ENCODE results near the gene LIMS2.

Gene LIMS2

GRCh38 chr2:127673291-127674069 lies 1.9 kb downstream of the LIMS2 start:
- DNase-seq, result no peak

GRCh38 chr2:127672341-127673224 lies 2.7 kb downstream of the LIMS2 start:
- DNase-seq, result no peak

- no peak for DNase-seq
Measured at GRCh38 chr2:127671557-127672302, 3.6 kb downstream of the LIMS2 start.

GRCh38 chr2:127670957-127671290 lies 4.4 kb downstream of the LIMS2 start:
- DNase-seq, result no peak

- DNase-seq, result no peak
Measured at GRCh38 chr2:127670055-127670956, 5.0 kb downstream of the LIMS2 start.

GRCh38 chr2:127669056-127669455 lies 6.3 kb downstream of the LIMS2 start:
- DNase-seq, result no peak

- no peak for DNase-seq
Measured at GRCh38 chr2:127665267-127665893, 9.9 kb downstream of the LIMS2 start.

- DNase-seq, result no peak
Measured at GRCh38 chr2:127664895-127665225, 10.5 kb downstream of the LIMS2 start.

GRCh38 chr2:127664065-127664894 lies 11.1 kb downstream of the LIMS2 start:
- DNase-seq, result no peak

- no peak for DNase-seq
Measured at GRCh38 chr2:127663566-127664064, 11.7 kb downstream of the LIMS2 start.

- DNase-seq, result no peak
Measured at GRCh38 chr2:127662937-127663565, 12.3 kb downstream of the LIMS2 start.

GRCh38 chr2:127661949-127662510 lies 13.3 kb downstream of the LIMS2 start:
- DNase-seq, result no peak

- DNase-seq, result no peak
Measured at GRCh38 chr2:127661072-127661649, 14.2 kb downstream of the LIMS2 start.

- DNase-seq, result no peak
Measured at GRCh38 chr2:127660291-127660578, 15.1 kb downstream of the LIMS2 start.

GRCh38 chr2:127659408-127660290 lies 15.7 kb downstream of the LIMS2 start:
- DNase-seq, result peak; percentile 20

GRCh38 chr2:127658641-127659407 lies 16.5 kb downstream of the LIMS2 start:
- DNase-seq, result no peak

- no peak for DNase-seq
Measured at GRCh38 chr2:127658146-127658545, 17.2 kb downstream of the LIMS2 start.

- no peak for DNase-seq
Measured at GRCh38 chr2:127657232-127657595, 18.1 kb downstream of the LIMS2 start.
